Measurements from ENCODE around the gene SLC2A1. TPM values are rescaled to one million over a fixed set of nuclear protein-coding genes. Genes with fewer than 3 reads are reported as not detected.

SLC2A1 gene
- total and polyA plus RNA-seq, 2 of the 13 experiments (the other 11 are each of a cell fraction or from before 2014, with no cell fraction given): 125 to 423 TPM

DNA sequence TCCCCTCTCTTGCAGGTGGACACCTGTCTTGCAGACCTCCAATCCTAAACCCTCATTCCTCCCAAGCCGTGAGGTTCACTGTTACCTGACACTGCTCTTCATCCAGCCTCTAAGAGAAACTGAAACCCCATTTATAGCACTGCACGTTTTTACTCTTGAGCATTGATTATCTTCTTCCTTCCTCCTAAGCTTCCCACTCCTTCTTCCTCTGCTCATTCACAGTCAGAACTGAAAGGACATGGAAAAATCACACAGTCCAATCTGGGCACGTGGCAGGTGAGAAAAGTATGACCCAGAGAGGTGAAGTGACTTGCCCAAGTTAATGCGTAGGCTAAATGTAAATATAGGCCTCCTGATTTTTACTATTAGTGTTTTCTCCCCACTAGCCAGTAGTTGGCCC is 43.4 kb upstream of the SLC2A1 start:
- Histone ChIP-seq H3K4me1 (ENCODE audit: insufficient read depth, low read length) (peaks cover 41% of the 10 kb centered on the region), H4K20me1 (ENCODE audit: insufficient read depth, low read length) (no peaks in the 10 kb centered on the region), H3K4me2 (ENCODE audit: low read depth, low read length) (no peak overlapping the region), H2AFZ (ENCODE audit: low read length) (no peak overlapping the region), H3K27me3 (ENCODE audit: control insufficient read depth in 1 of 2, insufficient read depth in 2 of 2, low read length in 2 of 2) (no peaks in the 10 kb centered on the region), H3K36me3 (replicated peaks in 1 of 2; ENCODE audit: control insufficient read depth in 1 of 2, insufficient read depth in 2 of 2, low read length in 2 of 2) (no peaks in the 10 kb centered on the region), H3K9ac (ENCODE audit: insufficient read depth, low read depth, low read length) (no peak overlapping the region), H3K9me3 (ENCODE audit: low read length) (no peaks in the 10 kb centered on the region), H3K4me3 (replicated peaks in 1 of 3; ENCODE audit: insufficient read depth in 1 of 3, low read depth in 2 of 3, low read length in 3 of 3) (no peak overlapping the region), H3K27ac (ENCODE audit: extremely low read length, insufficient read depth, low read length) (no peak overlapping the region), H3K79me2 (ENCODE audit: insufficient read depth, low read length) (no peaks in the 10 kb centered on the region)
- POLR2A ChIA-PET: no interaction called here
- DNase-seq (ENCODE audit: low spot score) (no peak), ATAC-seq (no peak), FAIRE-seq (no peak)
- CTCF ChIA-PET (ENCODE audit: low intra/inter-chr PET ratio, low total read pairs): no interaction called here
- BruUV-seq (replicated peaks): no TSS peak
- TF ChIP-seq MAF1 (CRISPR knock-in tag; IDR thresholded peaks at IDR 0.05; ENCODE audit: borderline replicate concordance) (no peak), TRIM24 (CRISPR knock-in tag; IDR thresholded peaks at IDR 0.05) (no peak), BHLHE40 (IDR thresholded peaks at IDR 0.05; ENCODE audit: low read length) (no peak), THAP11 (CRISPR knock-in tag; IDR thresholded peaks at IDR 0.05) (no peak)
- 40% methylated on average over 4 of the region's 4 CpGs for WGBS (ENCODE audit: low lambda C conversion rate)
- intact Hi-C loops (cut with micrococcal nuclease; ENCODE audit: unreplicated experiment) (loop anchor here (10.0 kb wide), 1 partner anchor 47 kb away; the partner anchor contains the start of gene SLC2A1), in situ Hi-C loops (cut with HindIII; ENCODE audit: extremely low pct_ligation_motif_present, low pct_unique_long_range_greater_than_20kb) (no loop called here)

GRCh38 chr1:43001434-43001833 is 42.8 kb upstream of the SLC2A1 start:
- peaks cover 40% of the 10 kb centered on the region for H3K4me1 ChIP-seq (ENCODE audit: insufficient read depth, low read length)
- intact Hi-C loops (cut with micrococcal nuclease; ENCODE audit: unreplicated experiment): loop anchor here (10.0 kb wide), 1 partner anchor 47 kb away; the partner anchor contains the start of gene SLC2A1

More at GRCh38 chr1:43001434-43001833, 42.8 kb upstream of the SLC2A1 start:
- POLR2A ChIA-PET: no interaction called here
- Histone ChIP-seq H3K79me2 (ENCODE audit: insufficient read depth, low read length) (no peaks in the 10 kb centered on the region), H4K20me1 (ENCODE audit: insufficient read depth, low read length) (no peaks in the 10 kb centered on the region), H3K27ac (ENCODE audit: extremely low read length, insufficient read depth, low read length) (no peak overlapping the region), H2AFZ (ENCODE audit: low read length) (no peak overlapping the region), H3K27me3 (ENCODE audit: control insufficient read depth in 1 of 2, insufficient read depth in 2 of 2, low read length in 2 of 2) (no peaks in the 10 kb centered on the region), H3K9ac (ENCODE audit: insufficient read depth, low read depth, low read length) (no peak overlapping the region), H3K36me3 (replicated peaks in 1 of 2; ENCODE audit: control insufficient read depth in 1 of 2, insufficient read depth in 2 of 2, low read length in 2 of 2) (no peaks in the 10 kb centered on the region), H3K4me3 (replicated peaks in 1 of 3; ENCODE audit: insufficient read depth in 1 of 3, low read depth in 2 of 3, low read length in 3 of 3) (no peak overlapping the region), H3K9me3 (ENCODE audit: low read length) (no peaks in the 10 kb centered on the region), H3K4me2 (ENCODE audit: low read depth, low read length) (no peak overlapping the region)
- TF ChIP-seq TEAD2 (CRISPR knock-in tag; IDR thresholded peaks at IDR 0.05) (no peak), ZNF12 (CRISPR knock-in tag; IDR thresholded peaks at IDR 0.05) (peak; percentile 75; the same call in 1 of the 2 replicates)
- DNase-seq (ENCODE audit: low spot score) (no peak), FAIRE-seq (no peak), ATAC-seq (no peak)
- CTCF ChIA-PET (ENCODE audit: low intra/inter-chr PET ratio, low total read pairs): no interaction called here
- in situ Hi-C loops (cut with HindIII; ENCODE audit: extremely low pct_ligation_motif_present, low pct_unique_long_range_greater_than_20kb): no loop called here
- no TSS peak for BruUV-seq (replicated peaks)
